Loucy (cell line): ENCODE results near the gene ELN.

Experiments
- EZH2phosphoT487 ChIP-seq: fragments of 200-600 bp; IDR thresholded peaks from 2 replicates; pipeline ENCODE4 v1.6.1; 2018; ENCODE audit warnings: antibody characterized with exemption, mild to moderate bottlenecking, moderate library complexity, borderline replicate concordance
- TF ChIP-seq, protein P1 (sequence below): fragments of 200-600 bp; sonication (generic); conservative IDR thresholded peaks from 2 replicates; pipeline ENCODE4 v1.5.1; 2014; ENCODE audit warnings: mild to moderate bottlenecking, antibody characterized with exemption, low read length

DNA sequence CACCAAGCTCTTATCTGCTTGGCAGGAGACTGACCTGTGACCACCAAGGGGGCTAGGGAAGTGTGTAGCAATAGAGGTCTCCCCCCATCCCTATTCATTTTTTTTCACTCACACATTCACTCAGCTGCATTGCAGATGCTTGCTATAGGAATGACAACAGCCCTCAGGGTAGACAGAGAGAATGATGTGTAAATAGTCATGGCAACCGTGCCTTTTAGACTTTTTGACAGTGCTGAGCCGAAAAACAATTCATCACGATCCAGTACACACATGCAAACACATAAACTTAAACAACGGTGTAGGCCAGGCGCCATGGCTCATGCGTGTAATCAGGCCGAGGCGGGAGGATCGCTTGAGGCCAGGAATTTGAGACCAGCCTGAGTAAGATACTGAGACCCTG is 7.6 kb upstream of the ELN start:
- TF ChIP-seq, protein P1, sequence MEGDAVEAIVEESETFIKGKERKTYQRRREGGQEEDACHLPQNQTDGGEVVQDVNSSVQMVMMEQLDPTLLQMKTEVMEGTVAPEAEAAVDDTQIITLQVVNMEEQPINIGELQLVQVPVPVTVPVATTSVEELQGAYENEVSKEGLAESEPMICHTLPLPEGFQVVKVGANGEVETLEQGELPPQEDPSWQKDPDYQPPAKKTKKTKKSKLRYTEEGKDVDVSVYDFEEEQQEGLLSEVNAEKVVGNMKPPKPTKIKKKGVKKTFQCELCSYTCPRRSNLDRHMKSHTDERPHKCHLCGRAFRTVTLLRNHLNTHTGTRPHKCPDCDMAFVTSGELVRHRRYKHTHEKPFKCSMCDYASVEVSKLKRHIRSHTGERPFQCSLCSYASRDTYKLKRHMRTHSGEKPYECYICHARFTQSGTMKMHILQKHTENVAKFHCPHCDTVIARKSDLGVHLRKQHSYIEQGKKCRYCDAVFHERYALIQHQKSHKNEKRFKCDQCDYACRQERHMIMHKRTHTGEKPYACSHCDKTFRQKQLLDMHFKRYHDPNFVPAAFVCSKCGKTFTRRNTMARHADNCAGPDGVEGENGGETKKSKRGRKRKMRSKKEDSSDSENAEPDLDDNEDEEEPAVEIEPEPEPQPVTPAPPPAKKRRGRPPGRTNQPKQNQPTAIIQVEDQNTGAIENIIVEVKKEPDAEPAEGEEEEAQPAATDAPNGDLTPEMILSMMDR = no peak
- no peak for TF ChIP-seq EZH2phosphoT487
